ENCODE results near the gene SLC43A2.

SLC43A2 gene

GRCh38 chr17:1554751-1555540 lies 73.7 kb downstream of the SLC43A2 start:
- TF ChIP-seq, protein P1, sequence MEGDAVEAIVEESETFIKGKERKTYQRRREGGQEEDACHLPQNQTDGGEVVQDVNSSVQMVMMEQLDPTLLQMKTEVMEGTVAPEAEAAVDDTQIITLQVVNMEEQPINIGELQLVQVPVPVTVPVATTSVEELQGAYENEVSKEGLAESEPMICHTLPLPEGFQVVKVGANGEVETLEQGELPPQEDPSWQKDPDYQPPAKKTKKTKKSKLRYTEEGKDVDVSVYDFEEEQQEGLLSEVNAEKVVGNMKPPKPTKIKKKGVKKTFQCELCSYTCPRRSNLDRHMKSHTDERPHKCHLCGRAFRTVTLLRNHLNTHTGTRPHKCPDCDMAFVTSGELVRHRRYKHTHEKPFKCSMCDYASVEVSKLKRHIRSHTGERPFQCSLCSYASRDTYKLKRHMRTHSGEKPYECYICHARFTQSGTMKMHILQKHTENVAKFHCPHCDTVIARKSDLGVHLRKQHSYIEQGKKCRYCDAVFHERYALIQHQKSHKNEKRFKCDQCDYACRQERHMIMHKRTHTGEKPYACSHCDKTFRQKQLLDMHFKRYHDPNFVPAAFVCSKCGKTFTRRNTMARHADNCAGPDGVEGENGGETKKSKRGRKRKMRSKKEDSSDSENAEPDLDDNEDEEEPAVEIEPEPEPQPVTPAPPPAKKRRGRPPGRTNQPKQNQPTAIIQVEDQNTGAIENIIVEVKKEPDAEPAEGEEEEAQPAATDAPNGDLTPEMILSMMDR (IDR thresholded peaks at IDR 0.05; ENCODE audit: low read depth, low read length, missing control alignments) = no peak
- DNase-seq (ENCODE audit: extremely low read depth, low read depth) = no peak
- no peak overlapping the region for H3K4me3 ChIP-seq (replicated peaks; ENCODE audit: low read depth, low read length)

GRCh38 chr17:1553354-1554266 lies 75.0 kb downstream of the SLC43A2 start:
- H3K4me3 ChIP-seq (replicated peaks; ENCODE audit: low read depth, low read length) = no peak overlapping the region
- TF ChIP-seq, protein P1 (IDR thresholded peaks at IDR 0.05; ENCODE audit: low read depth, low read length, missing control alignments) = no peak
- no peak for DNase-seq (ENCODE audit: extremely low read depth, low read depth)

DNA sequence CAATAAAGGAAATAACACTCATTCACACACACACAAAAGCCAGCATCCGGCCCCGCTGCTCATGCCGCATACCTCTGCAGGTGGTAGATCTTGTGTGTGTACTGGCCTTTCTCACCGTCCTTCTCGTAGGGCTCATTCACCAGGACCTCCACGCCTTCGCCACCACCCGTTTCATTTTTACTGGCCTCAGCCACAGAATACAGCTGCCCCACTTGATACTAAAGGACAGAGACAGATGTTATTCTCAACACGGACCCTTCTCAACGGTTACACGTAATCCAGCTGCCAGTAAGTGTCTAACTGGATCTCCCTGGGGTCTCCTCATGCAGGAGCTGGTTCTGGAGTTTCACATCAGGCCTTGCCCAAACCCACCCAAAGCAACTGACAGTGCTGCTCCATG lies 75.7 kb downstream of the SLC43A2 start:
- no peak for DNase-seq (ENCODE audit: extremely low read depth, low read depth)
- TF ChIP-seq, protein P1 (IDR thresholded peaks at IDR 0.05; ENCODE audit: low read depth, low read length, missing control alignments) = no peak

DNA sequence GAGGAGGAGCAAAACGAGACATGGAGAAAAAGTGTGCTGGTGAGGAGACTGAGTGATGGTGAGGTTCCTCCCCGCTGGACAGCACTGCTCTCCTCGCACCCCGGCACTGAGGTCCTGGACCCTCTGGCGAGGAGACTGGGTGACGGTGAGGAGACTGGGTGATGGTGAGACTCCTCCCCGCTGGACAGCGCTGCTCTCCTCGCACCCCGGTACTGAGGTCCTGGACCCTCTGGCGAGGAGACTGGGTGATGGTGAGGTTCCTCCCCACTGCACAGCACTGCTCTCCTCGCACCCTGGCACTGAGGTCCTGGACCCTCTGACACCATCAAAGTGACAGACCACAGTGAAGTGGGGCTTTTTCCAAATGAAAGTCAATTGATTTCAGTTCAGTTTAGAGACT lies 76.9 kb downstream of the SLC43A2 start:
- TF ChIP-seq, protein P1 (IDR thresholded peaks at IDR 0.05; ENCODE audit: low read depth, low read length, missing control alignments) = no peak
- H3K4me3 ChIP-seq (replicated peaks; ENCODE audit: low read depth, low read length) = no peak overlapping the region
- DNase-seq (ENCODE audit: extremely low read depth, low read depth) = no peak

More for the DNA sequence above, 75.7 kb downstream of the SLC43A2 start:
- no peak overlapping the region for H3K4me3 ChIP-seq (replicated peaks; ENCODE audit: low read depth, low read length)

- TF ChIP-seq, protein P1 (IDR thresholded peaks at IDR 0.05; ENCODE audit: low read depth, low read length, missing control alignments) = no peak
- H3K4me3 ChIP-seq (replicated peaks; ENCODE audit: low read depth, low read length) = no peak overlapping the region
- no peak for DNase-seq (ENCODE audit: extremely low read depth, low read depth)
Measured at GRCh38 chr17:1548032-1548431, 80.6 kb downstream of the SLC43A2 start.

DNA sequence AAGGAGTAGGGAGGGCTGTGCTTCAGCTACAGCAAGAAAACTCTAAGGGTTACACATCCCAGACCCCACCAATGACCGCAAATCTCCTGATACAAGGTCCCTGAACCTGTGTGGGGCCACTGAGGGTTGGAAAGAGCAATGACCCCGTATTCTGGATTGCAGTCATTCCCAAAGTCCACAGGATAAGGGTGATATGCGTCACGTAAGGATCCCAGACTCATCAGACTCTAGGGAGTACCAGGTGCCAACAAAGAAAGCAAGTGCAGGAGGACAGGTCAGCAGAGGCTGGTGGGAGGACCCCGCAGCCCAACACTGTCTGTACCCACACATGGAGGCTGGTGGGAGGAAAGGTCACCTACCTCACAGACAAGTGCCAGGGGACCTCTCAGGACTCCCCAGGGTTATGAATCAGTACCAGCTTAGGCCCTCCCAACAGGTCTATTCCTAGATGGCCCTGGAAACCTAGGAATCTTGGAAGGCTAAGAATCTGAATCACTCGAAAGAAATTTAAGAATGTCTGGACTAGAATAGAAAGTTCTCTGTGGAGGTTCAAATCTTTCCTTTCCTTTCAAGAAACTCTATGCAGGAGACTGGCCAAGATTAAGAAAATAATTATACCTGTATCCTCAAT lies 82.2 kb downstream of the SLC43A2 start:
- TF ChIP-seq, protein P1 (IDR thresholded peaks at IDR 0.05; ENCODE audit: low read depth, low read length, missing control alignments) = no peak
- no peak for DNase-seq (ENCODE audit: extremely low read depth, low read depth)
- no peak overlapping the region for H3K4me3 ChIP-seq (replicated peaks; ENCODE audit: low read depth, low read length)

All from HFF-Myc (cell line).